T-helper 17 cell (primary cell): Measurements from ENCODE around the gene PLEKHA6. TPM values are rescaled to one million over a fixed set of nuclear protein-coding genes. Genes with fewer than 3 reads are reported as not detected.

Source experiments
- ATAC-seq: fragments of 150-1000 bp; cut with Tn5 transposase; 2 replicates; pipeline ENCODE4 v1.10.0; 2021; ENCODE audit warnings: mild to moderate bottlenecking, moderate library complexity
- DNase-seq, 3 donors: peaks; one replicate each; pipeline versions ENCODE4 v3.0.0 to v3.0.0-alpha.2; 2020 to 2021
- H3K9me3 ChIP-seq: one replicate; pipeline ENCODE4 v1.7.0; 2013; ENCODE audit warnings: low read length, mild to moderate bottlenecking; ENCODE audit not compliant: control insufficient read depth, poor library complexity, severe bottlenecking
- H3K27ac Mint-ChIP-seq: one replicate; pipeline ENCODE4 v1.8.0; 2022; ENCODE audit warnings: mild to moderate bottlenecking, moderate library complexity, mixed read lengths
- H3K27me3 Mint-ChIP-seq: one replicate; pipeline ENCODE4 v1.8.0; 2022; ENCODE audit warnings: mixed read lengths
- H3K36me3 Mint-ChIP-seq: one replicate; pipeline ENCODE4 v1.8.0; 2022; ENCODE audit warnings: low read depth, mixed read lengths
- H3K4me1 Mint-ChIP-seq: one replicate; pipeline ENCODE4 v1.8.0; 2022; ENCODE audit warnings: mild to moderate bottlenecking, mixed read lengths
- H3K4me3 Mint-ChIP-seq: one replicate; pipeline ENCODE4 v1.8.0; 2022; ENCODE audit warnings: mild to moderate bottlenecking, moderate library complexity, mixed read lengths
- total RNA-seq, 4 donors: library from RNA in 2 of 4; stranded (reverse) in 2 of 4; gene quantifications; one replicate each; pipeline ENCODE4 v1.2.3 and lab custom pipeline; 2022 to 2026

Gene PLEKHA6
- total RNA-seq, 2 donors from 2014 or later: 0.47 to 0.50 TPM

DNA sequence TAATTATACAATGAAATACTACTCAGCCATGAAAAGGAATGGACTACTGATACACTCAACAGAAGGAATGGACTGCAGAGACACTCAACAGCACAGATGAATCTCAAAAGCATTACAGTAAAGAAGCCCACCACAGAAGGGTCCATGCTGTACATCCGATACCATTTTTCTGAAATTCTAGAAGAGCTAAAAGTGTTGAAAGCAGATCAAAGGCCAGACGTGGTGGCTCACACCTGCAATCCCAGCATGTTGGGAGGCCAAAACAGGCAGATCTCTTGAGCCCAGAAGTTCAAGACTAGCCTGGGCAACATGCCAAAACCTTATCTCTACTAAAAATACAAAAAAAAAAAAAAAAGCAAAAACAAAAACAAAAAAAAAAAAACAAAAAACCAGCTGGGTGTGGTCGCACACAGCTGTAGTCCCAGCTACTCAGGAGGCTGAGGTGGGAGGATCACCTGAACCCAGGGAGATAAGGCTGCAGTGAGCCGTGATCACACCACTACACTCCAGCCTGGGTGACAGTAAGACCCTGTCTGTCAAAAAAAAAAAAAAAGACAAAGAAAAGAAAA is 36.4 kb upstream of the PLEKHA6 start:
- Mint-ChIP-seq H3K36me3 (peaks cover 7% of the 10 kb centered on the region), H3K4me3 (no peak overlapping the region), H3K27ac (no peak overlapping the region), H3K4me1 (peaks cover 17% of the 10 kb centered on the region), H3K27me3 (no peaks in the 10 kb centered on the region)
- ATAC-seq: no peak
- no peaks in the 10 kb centered on the region for H3K9me3 ChIP-seq
- DNase-seq: no peak

GRCh38 chr1:204391629-204392028 is 31.9 kb upstream of the PLEKHA6 start:
- peaks cover 18% of the 10 kb centered on the region for H3K4me1 Mint-ChIP-seq
- H3K9me3 ChIP-seq: no peaks in the 10 kb centered on the region
- no peaks in the 10 kb centered on the region for H3K36me3 Mint-ChIP-seq
- no peak for DNase-seq
- ATAC-seq: no peak
- peak overlapping the region; percentile 73 for H3K27ac Mint-ChIP-seq
- no peaks in the 10 kb centered on the region for H3K27me3 Mint-ChIP-seq
- no peak overlapping the region for H3K4me3 Mint-ChIP-seq

GRCh38 chr1:204390751-204391466 is 31.2 kb upstream of the PLEKHA6 start:
- Mint-ChIP-seq H3K36me3 (no peaks in the 10 kb centered on the region), H3K4me3 (no peak overlapping the region), H3K4me1 (peaks cover 18% of the 10 kb centered on the region), H3K27ac (peak overlapping the region; percentile 73), H3K27me3 (no peaks in the 10 kb centered on the region)
- ATAC-seq (no peak), DNase-seq (no peak)
- no peaks in the 10 kb centered on the region for H3K9me3 ChIP-seq

DNA sequence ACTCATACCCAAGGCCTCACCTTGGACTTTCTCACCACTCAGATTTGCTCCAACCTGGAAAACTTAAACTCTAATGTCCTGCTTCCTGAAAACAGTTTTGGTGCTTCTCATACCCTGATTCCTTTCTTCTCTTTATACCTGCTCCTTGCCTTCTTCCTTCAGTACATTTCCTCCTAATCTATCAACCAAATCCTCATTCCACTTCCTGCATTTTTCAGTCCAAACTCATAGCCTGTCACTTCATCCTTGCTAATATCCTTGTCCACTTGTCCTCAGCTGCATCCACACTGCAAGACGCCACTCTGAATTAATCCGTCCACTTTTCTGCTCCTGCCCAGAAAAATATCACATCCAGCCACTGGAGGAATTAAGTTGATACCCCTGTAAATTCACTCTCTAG is 26.0 kb upstream of the PLEKHA6 start:
- H3K4me1 Mint-ChIP-seq: peaks cover 9% of the 10 kb centered on the region
- no peaks in the 10 kb centered on the region for H3K36me3 Mint-ChIP-seq

DNA sequence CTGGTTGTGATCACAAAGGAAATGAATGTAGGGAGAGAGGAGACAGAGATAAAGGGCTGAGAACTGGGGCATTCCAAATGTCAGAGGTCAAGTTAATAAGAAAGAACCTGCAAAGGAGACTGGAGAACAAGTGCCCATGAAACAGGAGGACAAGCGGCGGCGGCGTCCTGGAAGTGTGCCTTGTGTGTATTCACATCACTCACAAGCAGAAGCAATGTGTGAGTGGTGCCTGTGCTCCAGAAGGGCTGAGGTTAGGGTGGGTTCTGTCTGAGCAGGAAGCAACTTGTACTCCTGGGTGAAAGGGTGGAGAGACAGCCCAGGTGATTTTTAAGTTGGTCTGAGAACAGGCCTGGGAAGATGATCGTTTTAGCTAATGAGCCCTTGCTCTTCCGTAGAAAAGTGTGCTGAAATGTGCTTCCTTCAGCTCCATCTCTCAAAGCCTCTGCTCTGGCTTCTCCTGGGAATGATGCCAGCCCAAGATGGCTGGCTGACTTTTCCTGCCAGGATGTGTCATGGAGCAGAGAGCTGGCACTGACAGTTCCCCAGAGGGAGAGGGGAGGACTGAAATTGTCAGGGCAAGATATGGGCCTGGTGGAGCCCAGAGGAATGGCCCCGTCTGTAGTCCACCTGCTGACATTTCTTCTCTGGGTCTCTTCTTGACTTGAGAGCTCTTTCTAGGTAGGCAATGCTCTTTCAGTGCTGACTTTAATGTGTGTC is 25.1 kb upstream of the PLEKHA6 start:
- H3K27ac Mint-ChIP-seq: no peak overlapping the region
- no peak overlapping the region for H3K4me3 Mint-ChIP-seq
- ATAC-seq (no peak), DNase-seq (no peak)
- no peaks in the 10 kb centered on the region for H3K36me3 Mint-ChIP-seq
- peaks cover 3% of the 10 kb centered on the region for H3K4me1 Mint-ChIP-seq
- peaks cover 4% of the 10 kb centered on the region for H3K27me3 Mint-ChIP-seq
- H3K9me3 ChIP-seq: no peaks in the 10 kb centered on the region

More for the DNA sequence above, 26.0 kb upstream of the PLEKHA6 start:
- H3K4me3 Mint-ChIP-seq: no peak overlapping the region
- H3K27me3 Mint-ChIP-seq: no peaks in the 10 kb centered on the region
- no peak for ATAC-seq
- no peaks in the 10 kb centered on the region for H3K9me3 ChIP-seq
- DNase-seq: no peak
- no peak overlapping the region for H3K27ac Mint-ChIP-seq

DNA sequence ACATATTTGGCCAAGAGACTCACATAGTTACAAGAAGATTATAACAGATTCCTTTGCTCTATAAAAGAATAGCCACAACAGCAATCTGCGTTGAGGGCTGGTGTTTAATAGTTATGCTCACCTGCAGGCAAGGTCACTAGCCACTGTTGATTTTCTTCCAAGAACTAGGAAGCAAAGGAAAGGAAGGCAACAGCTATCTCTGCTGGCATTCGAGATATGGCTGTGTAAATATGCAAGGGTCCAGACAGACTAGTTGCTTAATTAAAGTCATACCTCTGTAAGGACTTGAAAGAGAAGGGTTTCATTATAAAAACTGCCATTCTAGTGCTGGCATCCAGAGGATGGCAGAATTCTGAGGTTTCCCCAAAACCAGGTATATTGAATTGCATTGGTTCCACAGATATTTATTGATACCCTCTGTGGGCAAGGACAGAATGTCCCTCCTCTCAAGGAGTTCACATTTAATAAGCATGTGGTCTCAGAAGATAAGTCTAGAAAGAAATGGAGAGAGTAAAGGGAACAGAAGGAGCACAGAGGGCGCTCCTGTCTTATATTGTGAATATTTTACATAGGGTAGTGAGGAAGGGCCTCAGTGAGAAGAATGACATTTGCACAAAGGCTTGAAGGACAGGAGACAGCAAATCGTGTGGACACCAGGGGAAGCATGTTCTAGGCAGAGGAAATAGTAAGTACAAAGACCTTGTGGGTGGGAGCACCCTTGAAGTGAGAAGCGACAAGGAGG is 23.6 kb upstream of the PLEKHA6 start:
- Mint-ChIP-seq H3K27ac (no peak overlapping the region), H3K27me3 (peaks cover 9% of the 10 kb centered on the region), H3K4me1 (peaks cover 2% of the 10 kb centered on the region), H3K4me3 (no peak overlapping the region), H3K36me3 (no peaks in the 10 kb centered on the region)
- ATAC-seq (no peak), DNase-seq (no peak)
- H3K9me3 ChIP-seq: no peaks in the 10 kb centered on the region

GRCh38 chr1:204382714-204383083 is 23.0 kb upstream of the PLEKHA6 start:
- Mint-ChIP-seq H3K36me3 (no peaks in the 10 kb centered on the region), H3K27ac (no peak overlapping the region), H3K4me1 (peaks cover 8% of the 10 kb centered on the region), H3K4me3 (no peak overlapping the region), H3K27me3 (peaks cover 15% of the 10 kb centered on the region)
- no peaks in the 10 kb centered on the region for H3K9me3 ChIP-seq
- DNase-seq: no peak
- no peak for ATAC-seq

DNA sequence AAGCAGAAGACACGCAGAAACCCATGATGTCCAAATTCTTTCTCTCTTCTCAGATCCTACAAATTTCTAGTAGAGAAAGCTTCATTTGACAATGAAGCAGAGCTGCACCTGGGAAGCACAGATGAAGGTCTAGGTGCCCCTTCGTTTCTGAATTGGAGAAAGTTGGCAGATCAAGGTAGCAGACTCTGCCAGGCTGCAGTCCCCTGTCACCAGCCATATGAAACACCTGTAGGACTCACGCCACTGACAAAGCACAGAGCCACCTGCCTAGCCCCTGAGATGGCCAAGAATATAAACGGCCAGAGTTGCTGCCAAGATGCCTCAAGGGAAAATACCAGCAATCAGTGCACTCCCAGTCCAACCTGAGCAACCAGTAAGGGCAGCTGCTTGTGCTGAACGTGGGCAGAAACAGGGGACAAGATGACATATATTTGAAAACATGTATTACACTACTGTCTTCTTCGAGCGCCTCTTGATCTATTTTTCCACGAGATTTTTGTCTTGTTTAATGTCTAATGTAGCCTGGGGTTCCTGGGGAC is 20.6 kb upstream of the PLEKHA6 start:
- no peak overlapping the region for H3K4me3 Mint-ChIP-seq
- ATAC-seq (no peak), DNase-seq (no peak)
- peaks cover 26% of the 10 kb centered on the region for H3K27me3 Mint-ChIP-seq
- H3K36me3 Mint-ChIP-seq: no peaks in the 10 kb centered on the region
- H3K9me3 ChIP-seq: no peaks in the 10 kb centered on the region
- H3K27ac Mint-ChIP-seq: no peak overlapping the region
- H3K4me1 Mint-ChIP-seq: peaks cover 12% of the 10 kb centered on the region

DNA sequence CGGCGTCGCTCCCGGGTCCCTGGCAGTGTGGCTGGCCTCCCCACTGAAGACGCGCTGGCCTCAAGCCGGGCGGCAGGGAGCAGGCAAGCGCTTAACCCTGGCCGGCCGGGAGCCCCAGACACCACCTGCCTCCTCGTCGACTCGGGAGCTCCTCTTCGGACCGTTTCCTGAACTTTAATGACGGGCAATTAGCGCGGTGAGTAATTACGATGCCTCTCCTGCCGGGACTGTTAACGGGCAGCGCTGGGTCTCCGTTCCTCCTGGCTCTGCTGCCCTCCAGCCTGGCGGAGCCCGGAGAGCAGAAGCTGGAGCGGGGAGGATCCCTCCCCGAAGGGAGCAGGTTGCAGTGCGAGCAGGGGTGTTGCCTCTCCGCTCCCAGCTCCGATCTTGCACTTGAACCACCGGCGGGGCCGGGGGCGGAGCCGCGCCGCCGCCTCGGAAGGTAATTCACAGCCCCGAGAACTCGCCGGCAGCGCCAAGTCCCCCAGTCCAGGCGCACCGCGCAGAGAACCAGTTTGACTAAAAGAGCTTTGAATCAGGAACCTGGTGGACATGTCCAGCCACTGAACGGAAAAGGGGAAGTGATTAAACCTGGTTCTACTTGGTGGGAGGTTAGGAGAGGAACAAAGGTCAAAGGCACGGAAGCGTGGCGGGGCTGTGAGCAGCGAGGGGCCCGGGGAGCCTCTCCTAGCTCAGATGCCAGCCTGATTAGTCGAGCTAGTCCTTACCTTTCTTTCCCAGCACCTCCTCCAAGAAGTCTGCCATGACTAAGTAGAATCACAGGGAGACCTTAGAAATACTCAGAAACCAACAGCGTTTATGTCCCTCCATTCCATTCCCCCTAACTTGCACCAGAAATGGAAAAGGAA is 18.3 kb upstream of the PLEKHA6 start:
- no peaks in the 10 kb centered on the region for H3K9me3 ChIP-seq
- no peaks in the 10 kb centered on the region for H3K36me3 Mint-ChIP-seq
- H3K27me3 Mint-ChIP-seq: peaks cover 26% of the 10 kb centered on the region
- peaks cover 12% of the 10 kb centered on the region for H3K4me1 Mint-ChIP-seq
- ATAC-seq (peak; percentile 74), DNase-seq (peak; percentile 29 to 43 (median 33))
- H3K4me3 Mint-ChIP-seq: peak overlapping the region; percentile 95
- peak overlapping the region; percentile 84 for H3K27ac Mint-ChIP-seq

DNA sequence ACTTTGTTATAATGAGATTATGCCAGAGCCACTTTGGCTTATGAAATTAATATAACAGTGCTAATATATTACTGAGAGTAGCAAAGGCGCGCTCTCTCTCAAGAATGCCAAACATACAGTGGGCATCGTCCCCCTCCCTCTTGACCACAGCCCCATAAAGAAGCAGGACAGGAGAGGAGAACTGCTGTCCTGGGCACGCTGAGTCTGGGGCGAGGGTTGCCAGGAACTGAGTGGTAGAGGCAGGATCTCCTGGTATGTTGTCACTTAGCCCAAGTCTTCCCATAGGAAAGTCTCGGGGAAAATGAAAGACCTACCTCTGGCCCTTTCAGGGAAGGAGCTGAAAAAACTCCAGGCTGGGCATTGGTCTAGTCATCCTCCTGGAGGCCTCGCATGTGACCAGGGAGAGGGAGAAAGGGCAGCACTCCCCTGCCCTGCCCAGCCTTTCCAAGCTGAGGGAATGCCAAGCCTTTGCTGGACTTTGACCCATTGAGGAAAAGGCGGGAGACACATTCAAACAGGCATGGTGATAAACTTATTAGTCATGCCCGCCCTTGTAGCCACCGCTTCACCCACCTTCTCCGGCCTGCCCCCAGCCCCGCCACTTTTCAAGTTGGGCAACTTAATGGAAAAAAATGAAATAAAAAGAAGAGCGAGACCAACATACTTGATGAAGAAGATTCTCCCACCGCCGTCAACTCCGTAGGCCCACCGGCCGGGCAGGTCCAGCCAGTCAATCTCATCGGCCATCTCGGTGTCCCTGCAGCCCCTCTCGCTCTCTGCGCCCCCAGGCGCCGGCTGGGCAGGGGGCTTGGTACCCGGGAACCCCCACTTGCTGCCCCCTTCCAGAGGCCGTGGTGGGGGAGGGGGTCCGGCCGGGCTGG is 17.4 kb upstream of the PLEKHA6 start:
- peak overlapping the region; percentile 91 for H3K4me3 Mint-ChIP-seq
- H3K27me3 Mint-ChIP-seq: peaks cover 26% of the 10 kb centered on the region
- DNase-seq: no peak
- H3K4me1 Mint-ChIP-seq: peaks cover 12% of the 10 kb centered on the region
- H3K36me3 Mint-ChIP-seq: no peaks in the 10 kb centered on the region
- no peak overlapping the region for H3K27ac Mint-ChIP-seq
- no peaks in the 10 kb centered on the region for H3K9me3 ChIP-seq
- ATAC-seq: no peak

DNA sequence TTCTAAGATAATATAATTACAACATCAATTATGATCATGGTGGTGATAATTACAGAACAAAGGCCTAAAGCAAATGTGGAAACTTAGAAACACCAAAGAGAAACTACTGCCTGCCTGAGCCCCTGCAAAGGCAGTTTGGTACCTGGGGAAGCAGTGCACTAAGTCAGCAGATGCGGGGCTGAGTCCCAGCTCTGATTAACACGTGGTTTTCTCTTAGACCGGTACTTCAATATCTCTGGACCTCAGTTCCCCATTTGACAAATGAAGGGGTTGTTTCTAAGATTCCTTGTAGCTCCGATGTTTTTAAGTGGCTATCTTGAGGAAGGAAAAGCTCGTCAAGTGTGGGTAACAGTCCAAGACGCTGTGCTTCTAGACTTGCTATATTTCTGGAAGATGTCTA is 16.7 kb upstream of the PLEKHA6 start:
- ATAC-seq (no peak), DNase-seq (no peak)
- Mint-ChIP-seq H3K4me1 (peaks cover 12% of the 10 kb centered on the region), H3K36me3 (no peaks in the 10 kb centered on the region), H3K4me3 (peak overlapping the region; percentile 91), H3K27ac (no peak overlapping the region), H3K27me3 (peaks cover 30% of the 10 kb centered on the region)
- H3K9me3 ChIP-seq: no peaks in the 10 kb centered on the region

DNA sequence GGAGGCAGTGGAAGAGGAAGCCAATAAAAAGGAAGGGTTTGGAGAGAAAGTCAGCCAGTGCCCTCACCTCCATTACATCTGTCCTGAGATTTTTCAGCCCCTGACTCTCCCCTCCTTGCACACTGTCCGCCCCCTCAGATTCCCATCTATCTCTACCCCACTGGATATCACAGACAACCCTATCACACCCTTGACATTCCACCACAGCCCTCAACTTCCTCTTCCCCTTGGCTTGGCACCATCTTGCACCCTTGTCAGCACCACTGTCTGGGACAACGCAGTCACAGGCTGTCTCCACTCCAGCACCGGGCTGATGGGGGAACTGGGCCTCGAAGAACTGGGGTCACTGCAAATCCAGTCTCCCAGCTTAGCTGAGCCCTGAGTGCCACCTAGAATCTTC is 14.2 kb upstream of the PLEKHA6 start:
- Mint-ChIP-seq H3K27me3 (peaks cover 34% of the 10 kb centered on the region), H3K27ac (no peak overlapping the region), H3K4me3 (no peak overlapping the region), H3K36me3 (no peaks in the 10 kb centered on the region), H3K4me1 (peaks cover 12% of the 10 kb centered on the region)
- ATAC-seq (no peak), DNase-seq (no peak)
- no peaks in the 10 kb centered on the region for H3K9me3 ChIP-seq
